HG03135 (cell line): ENCODE data around the gene CDX1.

Experiments used
- ATAC-seq: cut with Tn5 transposase; IDR thresholded peaks from one replicate; pipeline ENCODE4 v1.9.1; 2021; ENCODE audit warnings: mild to moderate bottlenecking, moderate library complexity; ENCODE audit not compliant: unreplicated experiment

The CDX1 gene

GRCh38 chr5:150203832-150204589 lies 37.4 kb downstream of the CDX1 start:
- ATAC-seq = no peak

GRCh38 chr5:150204590-150204960 lies 38.0 kb downstream of the CDX1 start:
- no peak for ATAC-seq

GRCh38 chr5:150206098-150206778 lies 39.7 kb downstream of the CDX1 start:
- no peak for ATAC-seq

GRCh38 chr5:150206779-150207115 lies 40.2 kb downstream of the CDX1 start:
- ATAC-seq = no peak

- no peak for ATAC-seq
Observed at GRCh38 chr5:150208187-150209098, 41.9 kb downstream of the CDX1 start.

- no peak for ATAC-seq
Observed at GRCh38 chr5:150209099-150209635, 42.6 kb downstream of the CDX1 start.

GRCh38 chr5:150210644-150211043 lies 44.1 kb downstream of the CDX1 start:
- no peak for ATAC-seq

GRCh38 chr5:150211156-150212030 lies 44.8 kb downstream of the CDX1 start:
- no peak for ATAC-seq

- ATAC-seq = no peak
Observed at GRCh38 chr5:150213530-150213929, 47.0 kb downstream of the CDX1 start.

GRCh38 chr5:150214289-150214688 lies 47.7 kb downstream of the CDX1 start:
- no peak for ATAC-seq

GRCh38 chr5:150215979-150216944 lies 49.7 kb downstream of the CDX1 start:
- no peak for ATAC-seq

GRCh38 chr5:150217038-150217437 lies 50.5 kb downstream of the CDX1 start:
- no peak for ATAC-seq

- ATAC-seq = peak; percentile 88
Observed at GRCh38 chr5:150217873-150218692, 51.5 kb downstream of the CDX1 start.

GRCh38 chr5:150218693-150219035 lies 52.1 kb downstream of the CDX1 start:
- no peak for ATAC-seq

GRCh38 chr5:150219142-150219541 lies 52.6 kb downstream of the CDX1 start:
- no peak for ATAC-seq

GRCh38 chr5:150219861-150220260 lies 53.3 kb downstream of the CDX1 start:
- ATAC-seq = no peak

- ATAC-seq = no peak
Observed at GRCh38 chr5:150221471-150221870, 54.9 kb downstream of the CDX1 start.

GRCh38 chr5:150222906-150223305 lies 56.3 kb downstream of the CDX1 start:
- no peak for ATAC-seq
